ENCODE measurements around the gene FAM81B. TPM values are rescaled to one million over a fixed set of nuclear protein-coding genes. Genes with fewer than 3 reads are reported as not detected.

FAM81B gene
- total RNA-seq, 1 experiment from 2014 or later, result not detected

- Histone ChIP-seq H3K36me3 (ENCODE audit: control insufficient read depth, insufficient read depth, low read length) (no peaks in the 10 kb centered on the region), H3K4me3 (ENCODE audit: low read depth, low read length) (no peak overlapping the region), H3K9me3 (no peaks in the 10 kb centered on the region), H3K27me3 (replicated peaks; ENCODE audit: control insufficient read depth, insufficient read depth, low read length) (no peaks in the 10 kb centered on the region), H3K4me1 (no peaks in the 10 kb centered on the region)
- intact Hi-C loops (cut with micrococcal nuclease; ENCODE audit: unreplicated experiment), result no loop called here
- H3K36me3 Mint-ChIP-seq (ENCODE audit: insufficient read depth, unreplicated experiment), result no peaks in the 10 kb centered on the region
- no peaks in the 10 kb centered on the region for H3K9me3 Mint-ChIP-seq (ENCODE audit: unreplicated experiment)
- CTCF ChIA-PET, result no interaction called here
- peaks cover 6% of the 10 kb centered on the region for H3K27me3 Mint-ChIP-seq (ENCODE audit: insufficient read depth, unreplicated experiment)
- no peaks in the 10 kb centered on the region for H3K4me1 Mint-ChIP-seq (ENCODE audit: low read depth, unreplicated experiment)
- no peak overlapping the region for H3K4me3 Mint-ChIP-seq (ENCODE audit: unreplicated experiment)
- H3K27ac Mint-ChIP-seq (ENCODE audit: unreplicated experiment), result no peak overlapping the region
- POLR2A ChIA-PET, result no interaction called here
- TF ChIP-seq CTCF (IDR thresholded peaks at IDR 0.05; ENCODE audit: insufficient read depth in 1 of 2, low read depth in 1 of 2, low read length in 1 of 2, severe bottlenecking in 1 of 2, unreplicated experiment in 1 of 2), result no peak
- peak in 1 of 2 experiments; percentile 23 for DNase-seq
- BruUV-seq (replicated peaks), result no TSS peak
Observed at GRCh38 chr5:95392593-95393182, 1.5 kb downstream of the FAM81B start.

GRCh38 chr5:95393279-95393678 lies 2.1 kb downstream of the FAM81B start:
- H3K4me3 Mint-ChIP-seq (ENCODE audit: unreplicated experiment), result no peak overlapping the region
- TF ChIP-seq CTCF (IDR thresholded peaks at IDR 0.05; ENCODE audit: insufficient read depth in 1 of 2, low read depth in 1 of 2, low read length in 1 of 2, severe bottlenecking in 1 of 2, unreplicated experiment in 1 of 2), result no peak
- H3K27me3 ChIP-seq (replicated peaks; ENCODE audit: control insufficient read depth, insufficient read depth, low read length), result no peaks in the 10 kb centered on the region
- ChIA-PET CTCF (no interaction called here), POLR2A (no interaction called here)
- no peaks in the 10 kb centered on the region for H3K9me3 ChIP-seq
- no peaks in the 10 kb centered on the region for H3K36me3 Mint-ChIP-seq (ENCODE audit: insufficient read depth, unreplicated experiment)
- H3K4me1 Mint-ChIP-seq (ENCODE audit: low read depth, unreplicated experiment), result no peaks in the 10 kb centered on the region
- H3K4me1 ChIP-seq, result no peaks in the 10 kb centered on the region
- no peak for DNase-seq
- H3K27ac Mint-ChIP-seq (ENCODE audit: unreplicated experiment), result no peak overlapping the region
- H3K27me3 Mint-ChIP-seq (ENCODE audit: insufficient read depth, unreplicated experiment), result peaks cover 3% of the 10 kb centered on the region
- H3K36me3 ChIP-seq (ENCODE audit: control insufficient read depth, insufficient read depth, low read length), result no peaks in the 10 kb centered on the region
- intact Hi-C loops (cut with micrococcal nuclease; ENCODE audit: unreplicated experiment), result no loop called here
- no TSS peak for BruUV-seq (replicated peaks)
- no peaks in the 10 kb centered on the region for H3K9me3 Mint-ChIP-seq (ENCODE audit: unreplicated experiment)
- H3K4me3 ChIP-seq (ENCODE audit: low read depth, low read length), result no peak overlapping the region

- Histone ChIP-seq H3K36me3 (ENCODE audit: control insufficient read depth, insufficient read depth, low read length) (no peaks in the 10 kb centered on the region), H3K9me3 (no peaks in the 10 kb centered on the region), H3K27me3 (replicated peaks; ENCODE audit: control insufficient read depth, insufficient read depth, low read length) (0 out of 2 replicates have a peak, but pooled peaks cover 1% of the 10 kb centered on the region), H3K4me1 (no peaks in the 10 kb centered on the region), H3K4me3 (ENCODE audit: low read depth, low read length) (no peak overlapping the region)
- peaks cover 8% of the 10 kb centered on the region for H3K27me3 Mint-ChIP-seq (ENCODE audit: insufficient read depth, unreplicated experiment)
- no peak for TF ChIP-seq CTCF (IDR thresholded peaks at IDR 0.05; ENCODE audit: insufficient read depth in 1 of 2, low read depth in 1 of 2, low read length in 1 of 2, severe bottlenecking in 1 of 2, unreplicated experiment in 1 of 2)
- ChIA-PET POLR2A (no interaction called here), CTCF (no interaction called here)
- DNase-seq, result no peak
- no TSS peak for BruUV-seq (replicated peaks)
- no peaks in the 10 kb centered on the region for H3K9me3 Mint-ChIP-seq (ENCODE audit: unreplicated experiment)
- no peaks in the 10 kb centered on the region for H3K36me3 Mint-ChIP-seq (ENCODE audit: insufficient read depth, unreplicated experiment)
- H3K4me3 Mint-ChIP-seq (ENCODE audit: unreplicated experiment), result no peak overlapping the region
- intact Hi-C loops (cut with micrococcal nuclease; ENCODE audit: unreplicated experiment), result no loop called here
- H3K27ac Mint-ChIP-seq (ENCODE audit: unreplicated experiment), result no peak overlapping the region
- no peaks in the 10 kb centered on the region for H3K4me1 Mint-ChIP-seq (ENCODE audit: low read depth, unreplicated experiment)
Observed at GRCh38 chr5:95398989-95399388, 7.8 kb downstream of the FAM81B start.
